ENCODE results near the gene SERPIND1. TPM values are rescaled to one million over a fixed set of nuclear protein-coding genes. Genes with fewer than 3 reads are reported as not detected.
"Not testable (repeated sequence)": the region's sequence is repeated elsewhere in the genome, so short reads cannot be mapped to it uniquely, and the experiment has no call there.

SERPIND1 gene
- total RNA-seq, 1 experiment from 2014 or later: 0.19 TPM

DNA sequence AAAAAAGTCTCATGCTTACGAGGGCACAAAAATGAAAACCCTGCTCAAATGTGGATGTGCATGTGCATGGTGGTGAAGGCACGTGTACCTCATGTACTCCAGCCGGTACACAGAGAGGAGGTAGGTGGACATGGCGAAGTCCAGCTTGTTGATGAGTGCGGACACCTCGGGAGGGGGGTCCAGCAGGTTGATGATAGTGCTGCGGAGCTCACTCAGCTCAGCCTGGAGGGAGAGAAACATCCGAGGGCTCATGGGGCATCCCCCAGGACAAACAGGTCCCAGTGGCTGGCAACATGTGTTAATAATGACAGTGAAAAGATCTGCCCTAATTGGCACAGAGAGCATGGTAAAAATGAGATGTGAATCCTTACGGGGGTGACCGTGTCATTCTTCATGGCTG, 9.2 kb upstream of the SERPIND1 start:
- Histone ChIP-seq H3K36me3 (ENCODE audit: insufficient read depth, low read length, poor library complexity, severe bottlenecking) (peaks cover 10% of the 10 kb centered on the region), H3K27ac (ENCODE audit: low read depth, low read length, poor library complexity, severe bottlenecking) (no peak overlapping the region), H3K4me3 (ENCODE audit: low read depth, low read length, poor library complexity, severe bottlenecking) (no peak overlapping the region), H3K27me3 (replicated peaks; ENCODE audit: insufficient read depth, low read depth, low read length, poor library complexity) (no peaks in the 10 kb centered on the region), H3K9me3 (ENCODE audit: low read depth, low read length, poor library complexity, severe bottlenecking) (no peaks in the 10 kb centered on the region), H3K4me1 (ENCODE audit: insufficient read depth, low read length, poor library complexity, severe bottlenecking) (no peaks in the 10 kb centered on the region)
- CTCF ChIA-PET: no interaction called here
- DNase-seq (ENCODE audit: low spot score): no peak
- POLR2A ChIA-PET (ENCODE audit: low non-redundant PET): no interaction called here
- no TSS peak for BruUV-seq (replicated peaks)
- TF ChIP-seq, protein P1, sequence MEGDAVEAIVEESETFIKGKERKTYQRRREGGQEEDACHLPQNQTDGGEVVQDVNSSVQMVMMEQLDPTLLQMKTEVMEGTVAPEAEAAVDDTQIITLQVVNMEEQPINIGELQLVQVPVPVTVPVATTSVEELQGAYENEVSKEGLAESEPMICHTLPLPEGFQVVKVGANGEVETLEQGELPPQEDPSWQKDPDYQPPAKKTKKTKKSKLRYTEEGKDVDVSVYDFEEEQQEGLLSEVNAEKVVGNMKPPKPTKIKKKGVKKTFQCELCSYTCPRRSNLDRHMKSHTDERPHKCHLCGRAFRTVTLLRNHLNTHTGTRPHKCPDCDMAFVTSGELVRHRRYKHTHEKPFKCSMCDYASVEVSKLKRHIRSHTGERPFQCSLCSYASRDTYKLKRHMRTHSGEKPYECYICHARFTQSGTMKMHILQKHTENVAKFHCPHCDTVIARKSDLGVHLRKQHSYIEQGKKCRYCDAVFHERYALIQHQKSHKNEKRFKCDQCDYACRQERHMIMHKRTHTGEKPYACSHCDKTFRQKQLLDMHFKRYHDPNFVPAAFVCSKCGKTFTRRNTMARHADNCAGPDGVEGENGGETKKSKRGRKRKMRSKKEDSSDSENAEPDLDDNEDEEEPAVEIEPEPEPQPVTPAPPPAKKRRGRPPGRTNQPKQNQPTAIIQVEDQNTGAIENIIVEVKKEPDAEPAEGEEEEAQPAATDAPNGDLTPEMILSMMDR (conservative IDR thresholded peaks at IDR 0.05; ENCODE audit: low read depth, low read length): no peak
- no peak for TF ChIP-seq EZH2 (IDR thresholded peaks at IDR 0.05; ENCODE audit: borderline replicate concordance, low read depth, low read length, poor library complexity, severe bottlenecking)
- intact Hi-C loops (cut with micrococcal nuclease; ENCODE audit: unreplicated experiment): no loop called here

DNA sequence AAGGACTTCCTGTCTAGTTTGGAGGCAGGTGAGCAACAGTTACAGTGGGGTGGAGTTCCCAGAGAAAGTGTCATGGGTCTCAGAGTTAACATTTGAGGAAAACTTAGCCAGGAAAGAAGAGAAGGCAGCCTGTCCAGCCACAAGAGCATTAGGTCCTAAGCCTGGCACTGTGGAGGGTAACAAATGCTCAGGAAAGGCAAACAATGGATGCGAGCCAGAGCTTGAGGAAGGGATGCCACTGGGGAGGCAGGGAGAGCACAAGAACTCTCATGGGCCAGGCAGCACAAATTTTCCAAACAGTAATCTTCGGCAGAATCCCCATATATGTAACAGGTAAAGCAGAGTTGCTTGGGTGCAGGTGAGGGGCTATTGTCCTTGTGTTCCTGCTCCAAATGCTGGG, 8.0 kb upstream of the SERPIND1 start:
- ChIA-PET CTCF (no interaction called here), POLR2A (ENCODE audit: low non-redundant PET) (no interaction called here)
- no peaks in the 10 kb centered on the region for H3K27me3 ChIP-seq (replicated peaks; ENCODE audit: insufficient read depth, low read depth, low read length, poor library complexity)
- no peak for DNase-seq (ENCODE audit: low spot score)
- H3K27ac ChIP-seq (ENCODE audit: low read depth, low read length, poor library complexity, severe bottlenecking): no peak overlapping the region
- no peak overlapping the region for H3K4me3 ChIP-seq (ENCODE audit: low read depth, low read length, poor library complexity, severe bottlenecking)
- BruUV-seq (replicated peaks): no TSS peak
- no peaks in the 10 kb centered on the region for H3K9me3 ChIP-seq (ENCODE audit: low read depth, low read length, poor library complexity, severe bottlenecking)
- no peaks in the 10 kb centered on the region for H3K4me1 ChIP-seq (ENCODE audit: insufficient read depth, low read length, poor library complexity, severe bottlenecking)
- H3K36me3 ChIP-seq (ENCODE audit: insufficient read depth, low read length, poor library complexity, severe bottlenecking): peaks cover 10% of the 10 kb centered on the region
- TF ChIP-seq, protein P1 (conservative IDR thresholded peaks at IDR 0.05; ENCODE audit: low read depth, low read length): no peak
- intact Hi-C loops (cut with micrococcal nuclease; ENCODE audit: unreplicated experiment): no loop called here

DNA sequence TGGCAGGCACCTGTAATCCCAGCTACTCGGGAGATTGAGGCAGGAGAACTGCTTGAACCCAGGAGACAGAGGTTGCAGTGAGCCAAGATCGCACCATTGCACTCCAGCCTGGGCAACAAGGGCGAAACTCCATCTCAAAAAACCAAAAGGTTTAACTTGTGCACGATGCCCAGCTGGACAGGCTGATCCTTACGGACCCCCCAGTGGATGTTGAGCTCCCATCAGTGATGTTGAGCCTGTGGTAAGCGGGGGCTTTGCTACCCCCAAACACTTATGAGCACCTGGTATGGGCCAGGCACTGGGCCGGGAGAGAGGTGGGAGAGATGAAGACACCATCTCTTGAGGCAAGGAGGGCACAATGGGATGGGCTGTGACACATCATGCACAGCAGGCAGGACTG, 7.4 kb upstream of the SERPIND1 start:
- no peak for TF ChIP-seq EZH2 (IDR thresholded peaks at IDR 0.05; ENCODE audit: borderline replicate concordance, low read depth, low read length, poor library complexity, severe bottlenecking)
- TF ChIP-seq, protein P1 (conservative IDR thresholded peaks at IDR 0.05; ENCODE audit: low read depth, low read length): no peak
- ChIA-PET POLR2A (ENCODE audit: low non-redundant PET) (no interaction called here), CTCF (no interaction called here)

DNA sequence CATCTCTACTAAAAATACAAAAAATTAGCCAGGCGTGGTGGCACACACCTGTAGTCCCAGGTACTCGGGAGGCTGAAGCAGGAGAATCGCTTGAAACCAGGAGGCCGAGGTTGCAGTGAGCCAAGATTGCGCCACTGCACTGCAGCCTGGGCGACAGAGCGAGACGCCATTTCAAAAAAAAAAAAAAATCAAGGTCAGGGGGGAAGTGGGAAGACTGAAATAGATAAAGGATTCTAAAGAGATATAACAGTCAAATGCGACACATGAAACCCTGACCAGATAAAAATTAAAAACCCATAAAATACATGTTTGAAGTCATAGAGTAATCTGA, 4.5 kb upstream of the SERPIND1 start:
- H3K36me3 ChIP-seq (ENCODE audit: insufficient read depth, low read length, poor library complexity, severe bottlenecking); CTCF ChIA-PET; H3K9me3 ChIP-seq (ENCODE audit: low read depth, low read length, poor library complexity, severe bottlenecking); H3K27ac ChIP-seq (ENCODE audit: low read depth, low read length, poor library complexity, severe bottlenecking); POLR2A ChIA-PET (ENCODE audit: low non-redundant PET); H3K4me1 ChIP-seq (ENCODE audit: insufficient read depth, low read length, poor library complexity, severe bottlenecking); H3K27me3 ChIP-seq (replicated peaks; ENCODE audit: insufficient read depth, low read depth, low read length, poor library complexity); H3K4me3 ChIP-seq (ENCODE audit: low read depth, low read length, poor library complexity, severe bottlenecking); DNase-seq (ENCODE audit: low spot score); BruUV-seq (replicated peaks); intact Hi-C loops (cut with micrococcal nuclease; ENCODE audit: unreplicated experiment): not testable (repeated sequence)

More for the DNA sequence above, 7.4 kb upstream of the SERPIND1 start:
- Histone ChIP-seq H3K36me3 (ENCODE audit: insufficient read depth, low read length, poor library complexity, severe bottlenecking) (peaks cover 10% of the 10 kb centered on the region), H3K27ac (ENCODE audit: low read depth, low read length, poor library complexity, severe bottlenecking) (no peak overlapping the region), H3K4me3 (ENCODE audit: low read depth, low read length, poor library complexity, severe bottlenecking) (no peak overlapping the region), H3K27me3 (replicated peaks; ENCODE audit: insufficient read depth, low read depth, low read length, poor library complexity) (no peaks in the 10 kb centered on the region), H3K9me3 (ENCODE audit: low read depth, low read length, poor library complexity, severe bottlenecking) (no peaks in the 10 kb centered on the region), H3K4me1 (ENCODE audit: insufficient read depth, low read length, poor library complexity, severe bottlenecking) (no peaks in the 10 kb centered on the region)
- no TSS peak for BruUV-seq (replicated peaks)
- intact Hi-C loops (cut with micrococcal nuclease; ENCODE audit: unreplicated experiment): no loop called here
- DNase-seq (ENCODE audit: low spot score): no peak
